Type B pancreatic cell (in vitro differentiated cells): ENCODE results near the gene MT1F. TPM values are rescaled to one million over a fixed set of nuclear protein-coding genes. Genes with fewer than 3 reads are reported as not detected.

Experiments
- DNase-seq: peaks from one replicate; pipeline ENCODE4 v3.0.0; 2021; ENCODE audit warnings: mixed read lengths; ENCODE audit not compliant: unreplicated experiment; ENCODE audit errors: extremely low spot score
- H3K27ac Mint-ChIP-seq: 2 replicates; pipeline ENCODE4 v1.8.0; 2021; ENCODE audit warnings: mild to moderate bottlenecking, mixed read lengths
- H3K27me3 Mint-ChIP-seq: 2 replicates; pipeline ENCODE4 v1.8.0; 2021; ENCODE audit warnings: mixed read lengths
- H3K36me3 Mint-ChIP-seq: 2 replicates; pipeline ENCODE4 v1.8.0; 2021; ENCODE audit warnings: mixed read lengths
- H3K4me1 Mint-ChIP-seq: one replicate; pipeline ENCODE4 v1.8.0; 2021; ENCODE audit warnings: mixed read lengths; ENCODE audit not compliant: unreplicated experiment
- H3K4me3 Mint-ChIP-seq: 2 replicates; pipeline ENCODE4 v1.8.0; 2021; ENCODE audit warnings: mild to moderate bottlenecking, mixed read lengths
- H3K9me3 Mint-ChIP-seq: 2 replicates; pipeline ENCODE4 v1.8.0; 2021; ENCODE audit warnings: mixed read lengths
- CTCF ChIP-seq: fragments of 200-600 bp; sonication (generic); conservative IDR thresholded peaks from 2 replicates; pipeline ENCODE4 v1.5.0; 2021; ENCODE audit warnings: antibody characterized with exemption, mild to moderate bottlenecking
- total RNA-seq: library from RNA; stranded (reverse); gene quantifications from 2 replicates; pipeline ENCODE4 v1.2.1, GENCODE V29; 2021; ENCODE audit warnings: low replicate concordance

Gene MT1F
- total RNA-seq, 1 donor from 2014 or later = 6.5 TPM

GRCh38 chr16:56649820-56650219 lies 7.9 kb upstream of the MT1F start:
- no peaks in the 10 kb centered on the region for H3K36me3 Mint-ChIP-seq
- peak overlapping the region; percentile 16 for H3K27ac Mint-ChIP-seq
- no peaks in the 10 kb centered on the region for H3K9me3 Mint-ChIP-seq
- no peak for DNase-seq
- TF ChIP-seq CTCF = no peak
- H3K27me3 Mint-ChIP-seq = peaks cover 95% of the 10 kb centered on the region
- H3K4me1 Mint-ChIP-seq = no peaks in the 10 kb centered on the region
- no peak overlapping the region for H3K4me3 Mint-ChIP-seq

GRCh38 chr16:56651586-56651985 lies 6.2 kb upstream of the MT1F start, which contains the start of gene MT1B:
Gene MT1B (plus strand): TSS chr16:56651886. CDS start chr16:56651954, 68 bp downstream.
- Mint-ChIP-seq H3K9me3 (no peaks in the 10 kb centered on the region), H3K36me3 (no peaks in the 10 kb centered on the region), H3K27ac (no peak within 1 kb of the TSS), H3K27me3 (peaks cover 91% of the 10 kb centered on the region), H3K4me3 (no peak within 1 kb of the TSS), H3K4me1 (no peaks in the 10 kb centered on the region)
- no peak for TF ChIP-seq CTCF
- no peak for DNase-seq

GRCh38 chr16:56652600-56652999 lies 5.2 kb upstream of the MT1F start:
- H3K36me3 Mint-ChIP-seq = no peaks in the 10 kb centered on the region
- no peak overlapping the region for H3K4me3 Mint-ChIP-seq
- H3K4me1 Mint-ChIP-seq = no peaks in the 10 kb centered on the region
- no peak for DNase-seq
- peaks cover 89% of the 10 kb centered on the region for H3K27me3 Mint-ChIP-seq
- no peak overlapping the region for H3K27ac Mint-ChIP-seq
- no peak for TF ChIP-seq CTCF
- no peaks in the 10 kb centered on the region for H3K9me3 Mint-ChIP-seq

GRCh38 chr16:56653218-56653617 lies 4.5 kb upstream of the MT1F start:
- Mint-ChIP-seq H3K9me3 (no peaks in the 10 kb centered on the region), H3K4me3 (no peak overlapping the region), H3K4me1 (peaks cover 4% of the 10 kb centered on the region), H3K36me3 (no peaks in the 10 kb centered on the region), H3K27me3 (peaks cover 89% of the 10 kb centered on the region), H3K27ac (no peak overlapping the region)
- TF ChIP-seq CTCF = no peak
- DNase-seq = no peak

GRCh38 chr16:56658327-56658875 lies 642 bp downstream of the MT1F start:
- DNase-seq = no peak
- Mint-ChIP-seq H3K27me3 (peaks cover 88% of the 10 kb centered on the region), H3K4me1 (peaks cover 11% of the 10 kb centered on the region), H3K27ac (peak overlapping the region; percentile 78), H3K9me3 (no peaks in the 10 kb centered on the region), H3K36me3 (no peaks in the 10 kb centered on the region), H3K4me3 (peak overlapping the region; percentile 93)
- no peak for TF ChIP-seq CTCF
